Bronchial epithelial cell (primary cell): ENCODE measurements around the gene INO80. TPM values are rescaled to one million over a fixed set of nuclear protein-coding genes. Genes with fewer than 3 reads are reported as not detected.

Experiments
- DNase-seq: peaks from one replicate; pipeline ENCODE4 v3.0.0-alpha.2; 2010; ENCODE audit warnings: low read depth
- FAIRE-seq: peaks from 2 replicates; lab custom pipeline; 2011; peaks lifted over from hg19 to GRCh38; lab: Jason Lieb, UNC
- H3K27me3 ChIP-seq: 2 replicates; pipeline ENCODE4 v1.5.1; 2011; ENCODE audit warnings: low read length; ENCODE audit not compliant: control insufficient read depth, insufficient read depth
- H3K36me3 ChIP-seq: 2 replicates; pipeline ENCODE4 v1.5.1; 2011; ENCODE audit warnings: low read length; ENCODE audit not compliant: control insufficient read depth, insufficient read depth
- H3K4me3 ChIP-seq: 2 replicates; pipeline ENCODE4 v1.5.1; 2011; ENCODE audit warnings: mild to moderate bottlenecking, low read depth, low read length, control low read depth
- total RNA-seq: library from RNA; depleted of rRNA; stranded (reverse); fragments of >200 nt; gene quantifications from 2 replicates; pipeline ENCODE4 v1.2.1, GENCODE V29; 2014
- TF ChIP-seq, protein P1 (sequence below): IDR thresholded peaks from 2 replicates; pipeline ENCODE4 v1.5.1; 2011; ENCODE audit warnings: mild to moderate bottlenecking, moderate library complexity, low read length, control low read depth, inconsistent platforms; ENCODE audit not compliant: insufficient read depth, severe bottlenecking

Gene INO80
- total RNA-seq, 1 donor from 2014 or later, result 23.7 TPM

DNA sequence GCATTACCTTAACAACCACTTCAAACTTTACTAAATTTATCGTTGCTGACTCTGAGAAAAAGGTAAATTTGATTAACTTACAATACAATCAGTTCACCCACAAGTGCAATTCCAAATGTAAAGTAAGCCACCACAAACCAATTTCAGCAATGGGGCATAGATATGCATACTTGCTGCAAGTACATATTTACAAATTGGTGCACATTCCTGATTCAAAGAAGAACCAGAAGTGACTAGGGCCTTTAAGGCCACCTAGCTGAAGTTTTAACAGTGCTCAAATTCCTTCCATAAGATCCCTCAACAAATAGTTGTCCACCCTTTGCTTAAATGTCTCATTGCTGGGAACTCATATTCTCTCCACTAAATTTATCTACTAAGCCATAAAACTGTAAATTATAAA is 67.2 kb downstream of the INO80 start:
- DNase-seq (no peak), FAIRE-seq (no peak)
- Histone ChIP-seq H3K36me3 (peaks cover 14% of the 10 kb centered on the region), H3K27me3 (no peaks in the 10 kb centered on the region), H3K4me3 (no peak overlapping the region)
- TF ChIP-seq, protein P1, sequence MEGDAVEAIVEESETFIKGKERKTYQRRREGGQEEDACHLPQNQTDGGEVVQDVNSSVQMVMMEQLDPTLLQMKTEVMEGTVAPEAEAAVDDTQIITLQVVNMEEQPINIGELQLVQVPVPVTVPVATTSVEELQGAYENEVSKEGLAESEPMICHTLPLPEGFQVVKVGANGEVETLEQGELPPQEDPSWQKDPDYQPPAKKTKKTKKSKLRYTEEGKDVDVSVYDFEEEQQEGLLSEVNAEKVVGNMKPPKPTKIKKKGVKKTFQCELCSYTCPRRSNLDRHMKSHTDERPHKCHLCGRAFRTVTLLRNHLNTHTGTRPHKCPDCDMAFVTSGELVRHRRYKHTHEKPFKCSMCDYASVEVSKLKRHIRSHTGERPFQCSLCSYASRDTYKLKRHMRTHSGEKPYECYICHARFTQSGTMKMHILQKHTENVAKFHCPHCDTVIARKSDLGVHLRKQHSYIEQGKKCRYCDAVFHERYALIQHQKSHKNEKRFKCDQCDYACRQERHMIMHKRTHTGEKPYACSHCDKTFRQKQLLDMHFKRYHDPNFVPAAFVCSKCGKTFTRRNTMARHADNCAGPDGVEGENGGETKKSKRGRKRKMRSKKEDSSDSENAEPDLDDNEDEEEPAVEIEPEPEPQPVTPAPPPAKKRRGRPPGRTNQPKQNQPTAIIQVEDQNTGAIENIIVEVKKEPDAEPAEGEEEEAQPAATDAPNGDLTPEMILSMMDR, result no peak

DNA sequence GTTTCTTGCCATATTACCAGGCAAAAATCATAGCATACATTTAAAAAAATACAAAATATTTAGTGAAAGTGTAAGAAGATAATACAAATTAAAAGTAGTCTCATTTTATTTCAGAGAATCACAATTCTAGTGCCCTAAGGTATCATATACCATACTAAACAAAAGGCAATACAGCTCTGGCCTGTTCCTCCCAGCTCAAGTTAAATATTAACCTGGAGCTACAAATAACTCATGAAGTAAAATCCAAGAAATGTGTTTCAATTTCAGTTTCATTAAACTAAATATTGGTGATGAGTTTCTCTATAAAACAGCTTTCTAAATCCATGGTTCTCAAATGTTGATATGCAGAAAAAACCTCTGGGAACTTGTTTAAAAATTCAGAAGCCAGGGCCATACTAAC is 67.7 kb downstream of the INO80 start:
- FAIRE-seq (no peak), DNase-seq (no peak)
- H3K27me3 ChIP-seq, result no peaks in the 10 kb centered on the region
- TF ChIP-seq, protein P1, result no peak
- peaks cover 14% of the 10 kb centered on the region for H3K36me3 ChIP-seq
- no peak overlapping the region for H3K4me3 ChIP-seq

DNA sequence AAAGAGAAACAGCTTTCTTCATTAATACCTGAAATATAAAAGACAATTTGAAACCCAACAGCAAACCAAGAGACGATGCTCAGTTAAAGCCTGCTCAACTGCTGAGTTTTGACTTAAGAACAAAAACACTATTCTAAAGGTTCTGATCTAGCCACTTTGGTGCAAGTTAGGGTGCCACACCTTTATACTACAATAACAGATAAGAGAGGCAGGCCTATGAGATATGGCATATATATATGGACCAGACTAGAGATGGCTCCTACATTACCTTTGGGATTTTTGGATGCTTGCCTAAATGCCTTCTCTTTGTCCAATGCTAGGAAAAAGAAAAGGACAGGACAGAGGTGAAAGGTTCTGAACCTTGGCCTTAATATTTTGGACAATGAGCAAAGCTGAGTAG is 68.6 kb downstream of the INO80 start:
- no peaks in the 10 kb centered on the region for H3K27me3 ChIP-seq
- H3K36me3 ChIP-seq, result peaks cover 17% of the 10 kb centered on the region
- no peak overlapping the region for H3K4me3 ChIP-seq
- TF ChIP-seq, protein P1, result no peak
- no peak for DNase-seq
- no peak for FAIRE-seq

DNA sequence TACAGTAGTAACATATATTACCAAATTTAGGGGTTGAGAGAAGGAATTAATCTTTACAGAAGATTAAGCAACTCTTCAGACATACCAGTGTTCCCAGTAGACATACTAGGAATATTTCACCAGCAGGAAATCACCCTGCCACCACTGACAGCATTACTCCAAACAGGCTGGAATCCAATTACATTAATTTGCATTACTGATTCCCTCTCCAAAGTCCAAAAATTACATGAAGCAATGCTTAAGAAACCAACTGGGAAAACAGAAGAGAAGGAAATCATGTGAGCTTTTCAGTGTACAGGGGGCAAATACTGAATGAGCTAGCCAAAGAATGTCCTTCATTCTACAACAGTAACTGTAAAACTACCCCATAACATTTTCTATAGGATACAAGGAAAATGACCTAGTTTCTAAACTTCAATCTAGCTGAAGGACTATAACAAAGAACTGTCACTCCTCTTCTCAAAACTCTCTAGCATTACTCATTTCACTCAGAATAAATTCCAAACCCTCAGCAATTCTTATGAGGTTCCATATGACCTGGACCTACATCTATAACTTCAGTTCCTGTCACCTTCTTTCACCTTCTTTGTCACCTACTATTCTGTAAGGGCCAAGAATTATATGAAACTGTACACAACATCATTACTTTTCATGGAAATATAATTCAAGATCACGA is 72.7 kb downstream of the INO80 start:
- DNase-seq (no peak), FAIRE-seq (no peak)
- no peaks in the 10 kb centered on the region for H3K27me3 ChIP-seq
- no peak overlapping the region for H3K4me3 ChIP-seq
- TF ChIP-seq, protein P1, result no peak
- peaks cover 11% of the 10 kb centered on the region for H3K36me3 ChIP-seq

DNA sequence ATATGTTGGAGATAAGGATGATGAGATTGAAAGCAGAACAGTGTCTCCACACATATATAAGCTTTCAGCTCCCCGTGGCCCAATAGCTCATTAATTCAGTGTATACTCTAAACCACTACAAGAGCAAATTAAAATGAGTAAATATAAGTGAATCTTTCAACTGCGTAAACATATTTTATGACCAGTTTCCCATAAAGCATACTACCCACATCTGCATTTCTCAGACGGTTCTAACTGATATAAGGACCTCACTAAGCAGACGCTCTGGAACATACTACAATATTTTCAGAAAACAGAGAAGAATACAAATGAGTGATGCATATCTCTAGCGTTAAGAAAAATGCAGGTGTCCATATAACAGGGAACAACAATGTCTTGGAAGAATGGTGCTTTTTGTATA is 73.2 kb downstream of the INO80 start:
- TF ChIP-seq, protein P1, result no peak
- no peak for FAIRE-seq
- peaks cover 11% of the 10 kb centered on the region for H3K36me3 ChIP-seq
- DNase-seq, result no peak
- no peaks in the 10 kb centered on the region for H3K27me3 ChIP-seq
- no peak overlapping the region for H3K4me3 ChIP-seq

DNA sequence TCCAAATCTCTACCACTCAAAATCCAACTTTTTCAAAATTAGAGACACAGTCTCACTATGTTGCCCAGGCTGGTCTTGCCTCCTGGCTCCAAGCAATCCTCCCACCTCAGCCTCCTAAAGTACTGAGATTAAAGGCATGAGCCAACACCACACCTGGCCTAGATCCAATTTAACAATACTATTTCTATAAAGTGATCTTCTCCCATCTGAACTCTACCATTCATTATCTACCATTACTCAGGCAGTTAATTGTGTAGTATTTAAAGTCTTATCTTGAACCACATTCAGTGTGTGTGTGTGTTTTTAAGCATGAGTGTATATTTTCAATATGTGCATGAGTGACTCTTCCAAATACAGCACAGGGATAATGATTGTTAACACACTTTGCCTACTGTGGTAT is 77.0 kb downstream of the INO80 start:
- DNase-seq (no peak), FAIRE-seq (no peak)
- Histone ChIP-seq H3K4me3 (no peak overlapping the region), H3K27me3 (no peaks in the 10 kb centered on the region), H3K36me3 (peaks cover 8% of the 10 kb centered on the region)
- TF ChIP-seq, protein P1, result no peak
